ENCODE results near the gene SPIC.
"Not testable (repeated sequence)": the region's sequence is repeated elsewhere in the genome, so short reads cannot be mapped to it uniquely, and the experiment has no call there.

Gene SPIC

DNA sequence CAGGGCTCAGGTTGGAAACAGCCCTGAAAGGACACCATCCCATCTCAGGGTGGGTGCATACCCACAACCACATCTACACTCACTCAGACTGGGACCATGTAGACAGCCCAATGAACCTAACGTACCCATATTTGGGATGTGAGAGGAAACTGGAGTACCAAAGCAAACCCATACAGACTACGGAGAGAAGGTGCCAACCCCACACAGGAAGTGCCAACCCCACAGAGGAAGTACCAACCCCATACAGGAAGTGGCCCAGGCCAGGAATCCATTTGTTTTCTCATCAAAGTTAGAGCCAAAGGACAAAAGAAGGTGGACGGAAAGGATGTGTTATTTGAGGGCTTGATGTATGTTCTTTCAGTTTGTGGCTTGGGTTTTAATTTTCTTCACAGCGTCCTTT, 19.5 kb upstream of the SPIC start:
- no peak for DNase-seq (ENCODE audit: extremely low spot score)
- TF ChIP-seq LEF1 (IDR thresholded peaks at IDR 0.05; ENCODE audit: borderline replicate concordance) = no peak
- TF ChIP-seq FOXM1 (IDR thresholded peaks at IDR 0.05; ENCODE audit: borderline replicate concordance) = no peak
- no peak for TF ChIP-seq ZNF384 (IDR thresholded peaks at IDR 0.05)
- no peak for TF ChIP-seq HDGF (IDR thresholded peaks at IDR 0.05; ENCODE audit: borderline replicate concordance)
- TF ChIP-seq BHLHE40 (IDR thresholded peaks at IDR 0.05; ENCODE audit: borderline replicate concordance) = no peak
- no peak for TF ChIP-seq TARDBP (IDR thresholded peaks at IDR 0.05)
- no peak for TF ChIP-seq NFRKB (IDR thresholded peaks at IDR 0.05)
- no peak for TF ChIP-seq FOXA1 (IDR thresholded peaks at IDR 0.05)
- TF ChIP-seq FOXK2 (IDR thresholded peaks at IDR 0.05) = no peak
- TF ChIP-seq CTBP1 (IDR thresholded peaks at IDR 0.05; ENCODE audit: borderline replicate concordance) = no peak
- no peak for TF ChIP-seq ELF4 (IDR thresholded peaks at IDR 0.05)
- no peak for TF ChIP-seq SP1 (IDR thresholded peaks at IDR 0.05)
- no peak for TF ChIP-seq SUZ12 (IDR thresholded peaks at IDR 0.05)
- no peak for TF ChIP-seq L3MBTL2 (conservative IDR thresholded peaks at IDR 0.05)
- no peak for TF ChIP-seq ARNT (IDR thresholded peaks at IDR 0.05)
- TF ChIP-seq, protein P1, sequence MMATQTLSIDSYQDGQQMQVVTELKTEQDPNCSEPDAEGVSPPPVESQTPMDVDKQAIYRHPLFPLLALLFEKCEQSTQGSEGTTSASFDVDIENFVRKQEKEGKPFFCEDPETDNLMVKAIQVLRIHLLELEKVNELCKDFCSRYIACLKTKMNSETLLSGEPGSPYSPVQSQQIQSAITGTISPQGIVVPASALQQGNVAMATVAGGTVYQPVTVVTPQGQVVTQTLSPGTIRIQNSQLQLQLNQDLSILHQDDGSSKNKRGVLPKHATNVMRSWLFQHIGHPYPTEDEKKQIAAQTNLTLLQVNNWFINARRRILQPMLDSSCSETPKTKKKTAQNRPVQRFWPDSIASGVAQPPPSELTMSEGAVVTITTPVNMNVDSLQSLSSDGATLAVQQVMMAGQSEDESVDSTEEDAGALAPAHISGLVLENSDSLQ (IDR thresholded peaks at IDR 0.05) = no peak
- CTCF ChIA-PET = no interaction called here
- POLR2A ChIA-PET = no interaction called here

DNA sequence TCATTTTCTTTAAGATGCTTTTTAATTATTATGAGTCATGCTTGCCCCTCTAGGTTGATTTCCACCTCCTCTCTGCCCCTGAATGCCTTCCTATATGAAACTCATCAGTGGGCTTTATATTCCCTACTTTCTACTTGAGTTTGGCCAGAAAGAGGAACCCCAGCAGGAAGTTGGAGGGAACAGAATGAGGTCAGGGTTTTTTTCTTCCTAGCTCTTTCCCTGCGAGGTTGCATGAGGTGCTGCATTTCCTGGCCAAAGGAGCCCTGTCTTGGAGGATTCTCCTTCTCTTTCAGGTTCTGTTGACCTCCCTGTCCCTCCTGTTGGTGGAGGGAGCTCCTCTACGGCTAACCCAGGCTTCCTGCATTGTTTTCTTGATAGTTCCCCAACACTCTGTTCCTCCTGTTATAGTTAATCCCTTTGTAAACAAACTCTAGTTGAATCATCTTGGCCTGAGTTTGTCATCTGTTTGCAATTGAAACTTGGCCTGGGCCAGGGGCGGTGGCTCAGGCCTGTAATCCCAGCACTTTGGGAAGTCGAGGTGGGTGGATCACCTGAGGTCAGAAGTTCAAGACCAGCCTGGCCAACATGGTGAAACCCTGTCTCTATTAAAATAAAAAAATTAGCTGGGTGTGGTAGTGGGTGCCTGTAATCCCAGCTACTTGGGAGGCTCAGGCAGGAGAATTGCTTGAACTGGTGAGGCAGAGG, 15.3 kb upstream of the SPIC start:
- no peak for DNase-seq (ENCODE audit: extremely low spot score)
- POLR2A ChIA-PET = no interaction called here
- CTCF ChIA-PET = no interaction called here
- no peak for TF ChIP-seq SUZ12 (IDR thresholded peaks at IDR 0.05)
- TF ChIP-seq LEF1 (IDR thresholded peaks at IDR 0.05; ENCODE audit: borderline replicate concordance) = no peak
- TF ChIP-seq ELF4 (IDR thresholded peaks at IDR 0.05) = no peak
- TF ChIP-seq, protein P1 (IDR thresholded peaks at IDR 0.05) = no peak
- no peak for TF ChIP-seq FOXK2 (IDR thresholded peaks at IDR 0.05)
- TF ChIP-seq FOXA1 (IDR thresholded peaks at IDR 0.05) = no peak
- no peak for TF ChIP-seq BHLHE40 (IDR thresholded peaks at IDR 0.05; ENCODE audit: borderline replicate concordance)
- no peak for TF ChIP-seq HDGF (IDR thresholded peaks at IDR 0.05; ENCODE audit: borderline replicate concordance)
- no peak for TF ChIP-seq ARNT (IDR thresholded peaks at IDR 0.05)

DNA sequence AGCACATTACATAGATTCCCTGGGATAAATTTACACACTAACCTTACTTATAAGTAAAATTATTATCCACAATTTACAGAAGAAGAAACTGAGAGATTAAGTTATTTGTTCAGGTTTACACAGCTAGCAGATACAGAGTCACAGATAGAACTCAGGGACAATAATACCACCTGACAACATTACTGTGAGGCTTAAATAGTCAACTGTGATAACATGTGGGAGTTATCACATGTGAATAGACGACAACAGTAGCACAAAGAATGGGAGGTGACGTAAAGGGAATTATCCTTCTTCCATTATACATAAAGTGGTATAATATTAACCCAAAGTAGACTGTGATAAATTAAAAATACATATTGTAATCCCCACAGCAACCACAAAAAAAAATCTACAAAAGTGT, 6.2 kb upstream of the SPIC start:
- POLR2A ChIA-PET = no interaction called here
- DNase-seq (ENCODE audit: extremely low spot score) = no peak
- no peak for TF ChIP-seq FOXA1 (IDR thresholded peaks at IDR 0.05)
- no peak for TF ChIP-seq ZNF384 (IDR thresholded peaks at IDR 0.05)
- no peak for TF ChIP-seq L3MBTL2 (conservative IDR thresholded peaks at IDR 0.05)
- TF ChIP-seq ELF4 (IDR thresholded peaks at IDR 0.05) = no peak
- TF ChIP-seq SP1 (IDR thresholded peaks at IDR 0.05) = no peak
- TF ChIP-seq FOXK2 (IDR thresholded peaks at IDR 0.05) = no peak
- CTCF ChIA-PET = no interaction called here

DNA sequence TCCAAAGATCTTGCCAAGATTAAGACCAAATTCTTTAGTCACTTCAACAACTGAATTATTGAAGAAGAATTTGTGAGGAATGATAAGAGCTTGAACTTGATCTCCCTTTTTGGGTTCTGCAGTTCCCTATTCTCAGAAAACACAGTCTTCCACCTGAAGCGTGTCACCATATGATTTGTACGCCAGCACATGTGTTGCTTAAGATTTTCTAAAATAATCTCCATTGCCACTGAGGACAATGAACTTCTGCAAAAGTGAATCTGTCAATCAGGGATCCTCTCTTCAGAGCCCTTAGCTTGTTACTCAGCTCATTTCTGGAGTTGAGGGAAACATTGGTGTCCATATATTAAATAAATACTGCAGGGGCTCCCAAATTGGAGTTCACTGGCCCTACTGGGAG, 4.2 kb upstream of the SPIC start:
- ChIA-PET POLR2A (no interaction called here), CTCF (no interaction called here)
- DNase-seq (ENCODE audit: extremely low spot score) = no peak
- TF ChIP-seq BHLHE40 (IDR thresholded peaks at IDR 0.05; ENCODE audit: borderline replicate concordance) = no peak
- no peak for TF ChIP-seq FOXA1 (IDR thresholded peaks at IDR 0.05)
- TF ChIP-seq FOXK2 (IDR thresholded peaks at IDR 0.05) = no peak
- TF ChIP-seq ARNT (IDR thresholded peaks at IDR 0.05) = no peak
- TF ChIP-seq ELF4 (IDR thresholded peaks at IDR 0.05) = no peak
- TF ChIP-seq FOXM1 (IDR thresholded peaks at IDR 0.05; ENCODE audit: borderline replicate concordance) = no peak
- no peak for TF ChIP-seq ZNF384 (IDR thresholded peaks at IDR 0.05)
- no peak for TF ChIP-seq LEF1 (IDR thresholded peaks at IDR 0.05; ENCODE audit: borderline replicate concordance)
- no peak for TF ChIP-seq CTBP1 (IDR thresholded peaks at IDR 0.05; ENCODE audit: borderline replicate concordance)
- TF ChIP-seq HDGF (IDR thresholded peaks at IDR 0.05; ENCODE audit: borderline replicate concordance) = no peak
- TF ChIP-seq SP1 (IDR thresholded peaks at IDR 0.05) = no peak
- TF ChIP-seq L3MBTL2 (conservative IDR thresholded peaks at IDR 0.05) = no peak
- TF ChIP-seq, protein P1 (IDR thresholded peaks at IDR 0.05) = no peak
- no peak for TF ChIP-seq NFRKB (IDR thresholded peaks at IDR 0.05)
- no peak for TF ChIP-seq TARDBP (IDR thresholded peaks at IDR 0.05)

DNA sequence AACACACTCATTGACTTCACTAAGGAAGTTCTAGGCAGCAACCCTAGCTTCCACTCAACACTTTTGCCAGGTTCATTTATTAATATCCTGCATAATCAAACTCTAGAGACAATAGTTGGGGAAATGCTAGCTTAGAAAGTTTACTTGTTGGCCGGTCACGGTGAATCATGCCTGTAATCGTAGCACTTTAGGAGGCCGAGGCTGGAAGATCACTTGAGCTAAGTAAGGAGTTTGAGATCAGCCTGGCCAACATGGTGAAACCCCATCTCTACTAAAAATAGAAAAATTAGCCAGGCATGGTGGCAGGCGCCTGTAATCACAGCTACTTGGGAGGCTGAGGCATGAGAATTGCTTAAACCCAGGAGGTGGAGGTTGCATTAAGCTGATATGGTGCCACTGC, 3.3 kb upstream of the SPIC start:
- CTCF ChIA-PET; DNase-seq (ENCODE audit: extremely low spot score); POLR2A ChIA-PET: not testable (repeated sequence)

DNA sequence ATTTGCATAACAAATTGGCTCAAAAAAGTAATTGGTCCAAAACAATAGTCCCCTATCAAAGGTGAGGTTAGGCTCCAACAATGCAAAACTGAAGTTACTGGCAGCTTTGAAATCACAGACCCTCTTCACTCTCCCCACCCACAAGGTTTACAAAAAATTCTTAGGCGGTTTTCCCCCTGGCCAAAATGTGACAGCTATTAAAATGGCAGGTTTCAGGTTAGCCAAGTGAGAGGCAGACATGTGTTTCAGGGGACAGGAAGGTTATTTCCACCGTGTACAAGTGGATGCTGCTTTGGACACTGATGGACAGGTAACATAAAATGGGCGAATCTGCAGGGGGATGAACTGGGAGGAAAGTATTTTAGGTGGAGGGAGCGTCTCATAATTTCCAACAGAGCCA, 888 bp upstream of the SPIC start:
- ChIA-PET CTCF (interaction anchor here (0.9 kb wide), 1 partner anchor 13 kb away, joined by 4 read pairs; no protein-coding TSS in a partner anchor), POLR2A (no interaction called here)
- no peak for DNase-seq (ENCODE audit: extremely low spot score)
- TF ChIP-seq ELF4 (IDR thresholded peaks at IDR 0.05) (no peak), ARNT (IDR thresholded peaks at IDR 0.05) (no peak), L3MBTL2 (conservative IDR thresholded peaks at IDR 0.05) (no peak), ZNF384 (IDR thresholded peaks at IDR 0.05) (no peak), SUZ12 (IDR thresholded peaks at IDR 0.05) (no peak), TARDBP (IDR thresholded peaks at IDR 0.05) (no peak), NFRKB (IDR thresholded peaks at IDR 0.05) (no peak), CTBP1 (IDR thresholded peaks at IDR 0.05; ENCODE audit: borderline replicate concordance) (no peak), FOXM1 (IDR thresholded peaks at IDR 0.05; ENCODE audit: borderline replicate concordance) (no peak), HDGF (IDR thresholded peaks at IDR 0.05; ENCODE audit: borderline replicate concordance) (no peak), FOXK2 (IDR thresholded peaks at IDR 0.05) (no peak), BHLHE40 (IDR thresholded peaks at IDR 0.05; ENCODE audit: borderline replicate concordance) (no peak), SP1 (IDR thresholded peaks at IDR 0.05) (no peak), LEF1 (IDR thresholded peaks at IDR 0.05; ENCODE audit: borderline replicate concordance) (no peak), FOXA1 (IDR thresholded peaks at IDR 0.05) (no peak)
- TF ChIP-seq, protein P1 (IDR thresholded peaks at IDR 0.05) = no peak

All from HEK293T (cell line).